ENCODE measurements around the gene CHN1.

DNA sequence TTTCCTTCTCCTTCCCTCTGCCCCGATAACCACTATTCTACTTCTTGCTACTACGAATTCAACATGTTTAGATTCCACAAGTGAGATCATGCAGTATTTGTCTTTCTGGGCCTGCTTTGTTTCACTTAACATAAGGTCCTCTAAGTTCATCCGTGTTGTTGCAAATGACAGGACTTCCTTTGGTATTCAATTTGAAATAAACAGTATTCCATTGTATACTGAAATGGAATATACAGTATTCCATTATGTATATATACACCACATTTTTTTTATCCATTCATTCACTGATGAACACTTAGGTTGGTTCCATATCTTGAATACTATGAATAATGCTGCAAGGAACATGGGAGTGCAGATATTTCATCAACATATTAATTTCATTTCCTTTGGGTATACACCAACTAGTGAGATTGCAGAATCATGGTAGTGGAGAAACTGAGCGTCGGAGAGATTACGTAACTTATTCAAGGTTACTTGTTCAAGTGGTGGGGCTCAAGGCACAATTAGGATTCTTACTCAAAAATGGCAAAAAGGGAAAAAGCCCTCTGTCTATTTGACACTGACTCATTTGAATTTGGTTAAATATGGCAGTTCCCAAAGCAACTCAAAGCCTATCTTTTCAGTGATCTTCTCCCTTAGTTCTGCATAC is 85.1 kb downstream of the CHN1 start:
- TF ChIP-seq ZNF384 (IDR thresholded peaks at IDR 0.05) (no peak), FOXA1 (IDR thresholded peaks at IDR 0.05) (no peak)
